ENCODE data around the gene OSTC. TPM values are rescaled to one million over a fixed set of nuclear protein-coding genes. Genes with fewer than 3 reads are reported as not detected.
A peak's percentile ranks its signal among the peaks of the same experiment; 100 is the strongest.

Gene OSTC
- polyA plus RNA-seq, 1 of the 3 experiments (the other 2 are of a cell fraction) = 107 TPM

DNA sequence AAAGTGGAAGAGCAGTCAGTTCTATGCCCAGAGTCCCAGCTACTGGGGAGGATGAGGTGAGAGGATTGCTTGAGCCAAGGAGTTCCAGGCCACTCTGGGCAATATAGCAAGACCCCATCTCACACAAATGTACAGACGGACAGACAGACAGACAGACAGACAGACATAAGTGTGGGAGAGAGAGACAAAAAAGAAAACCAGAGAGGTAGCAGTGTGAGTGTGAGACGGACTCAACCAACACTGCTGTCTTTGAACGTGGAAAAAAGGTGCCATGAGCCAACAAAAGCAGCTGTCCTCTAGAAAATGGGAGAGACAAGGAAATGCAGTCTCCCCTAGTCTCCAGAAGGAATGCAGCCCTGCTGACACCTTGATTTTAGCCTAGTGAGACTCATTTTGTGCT lies 48.2 kb upstream of the OSTC start:
- no peaks in the 10 kb centered on the region for H3K4me1 ChIP-seq (ENCODE audit: control insufficient read depth in 1 of 2, insufficient read depth in 2 of 2, low read depth in 1 of 2, low read length in 1 of 2)
- no peak for TF ChIP-seq POLR2AphosphoS5 (IDR thresholded peaks at IDR 0.05; ENCODE audit: low read depth, low read length)
- H3K36me3 ChIP-seq (replicated peaks in 1 of 2; ENCODE audit: control insufficient read depth in 1 of 2, insufficient read depth in 2 of 2, low read length in 1 of 2) = no peaks in the 10 kb centered on the region
- no peaks in the 10 kb centered on the region for H3K9me3 ChIP-seq
- H3K9me2 ChIP-seq = no peaks in the 10 kb centered on the region
- POLR2A ChIA-PET = no interaction called here
- no peak overlapping the region for H3K4me3 ChIP-seq (ENCODE audit: low read depth in 2 of 2, low read length in 1 of 2)
- H3K9ac ChIP-seq = no peak overlapping the region
- 69% methylated on average over 3 of the region's 3 CpGs for WGBS (ENCODE audit: low lambda C conversion rate)
- no peaks in the 10 kb centered on the region for H3K79me2 ChIP-seq (ENCODE audit: insufficient read depth)
- no peak for DNase-seq
- no peak overlapping the region for H3K4me2 ChIP-seq
- CTCF ChIA-PET = interaction anchor here (1.0 kb wide), 1 partner anchor 542 kb away, joined by 3 read pairs; no protein-coding TSS in a partner anchor
- H2AFZ ChIP-seq (ENCODE audit: low read depth) = peak overlapping the region; percentile 37; the same call in 1 of the 2 replicates
- H3F3A ChIP-seq (replicated peaks; ENCODE audit: insufficient read depth) = no peaks in the 10 kb centered on the region
- H4K20me1 ChIP-seq (ENCODE audit: insufficient read depth) = no peaks in the 10 kb centered on the region
- no peaks in the 10 kb centered on the region for H3K27me3 ChIP-seq (ENCODE audit: insufficient read depth)
- no peak overlapping the region for H3K27ac ChIP-seq (ENCODE audit: low read depth in 2 of 2, low read length in 1 of 2)

DNA sequence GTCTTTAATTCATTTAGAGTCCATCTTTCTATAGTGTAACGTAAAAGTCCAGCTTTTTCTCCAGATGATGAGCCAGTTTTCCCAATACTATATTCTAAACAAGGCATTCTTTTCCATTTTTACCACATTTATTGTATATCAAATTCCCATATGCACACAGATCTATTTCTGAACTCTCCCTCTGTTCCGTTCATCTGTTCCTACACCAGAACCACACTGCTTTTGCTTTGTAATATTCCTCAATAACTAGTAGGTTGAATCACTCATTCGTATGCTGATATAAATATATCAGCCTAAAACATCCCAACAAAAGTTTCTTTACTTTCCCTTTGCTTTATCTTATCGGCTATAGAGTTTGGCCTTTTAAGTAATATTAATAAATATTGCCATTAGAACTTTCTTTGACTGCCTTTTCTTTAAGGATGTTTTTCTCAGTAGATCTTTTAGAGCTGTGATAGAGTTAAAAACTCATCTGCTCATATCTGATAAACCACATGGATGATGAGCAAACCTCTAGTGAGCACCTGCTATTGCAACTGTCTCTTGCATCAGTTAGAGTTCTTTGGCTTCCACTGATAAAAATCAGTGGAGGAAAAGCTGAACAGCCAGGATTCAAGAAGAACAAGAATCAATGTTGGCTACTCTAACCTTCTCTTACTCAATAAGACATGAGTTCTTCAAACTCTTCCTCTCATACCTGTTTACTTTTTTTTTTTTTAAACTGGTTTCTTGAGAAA lies 43.2 kb upstream of the OSTC start:
- Histone ChIP-seq H3K9ac (no peak overlapping the region), H3K4me1 (ENCODE audit: control insufficient read depth in 1 of 2, insufficient read depth in 2 of 2, low read depth in 1 of 2, low read length in 1 of 2) (no peaks in the 10 kb centered on the region), H3K9me2 (no peaks in the 10 kb centered on the region), H3K79me2 (ENCODE audit: insufficient read depth) (no peaks in the 10 kb centered on the region), H3K9me3 (no peaks in the 10 kb centered on the region), H3K4me2 (no peak overlapping the region), H3K4me3 (ENCODE audit: low read depth in 2 of 2, low read length in 1 of 2) (no peak overlapping the region), H4K20me1 (ENCODE audit: insufficient read depth) (no peaks in the 10 kb centered on the region), H3K27me3 (ENCODE audit: insufficient read depth) (no peaks in the 10 kb centered on the region), H3F3A (replicated peaks; ENCODE audit: insufficient read depth) (no peaks in the 10 kb centered on the region), H2AFZ (ENCODE audit: low read depth) (no peak overlapping the region), H3K36me3 (replicated peaks in 1 of 2; ENCODE audit: control insufficient read depth in 1 of 2, insufficient read depth in 2 of 2, low read length in 1 of 2) (no peaks in the 10 kb centered on the region), H3K27ac (ENCODE audit: low read depth in 2 of 2, low read length in 1 of 2) (no peak overlapping the region)
- WGBS (ENCODE audit: low lambda C conversion rate) = 61% methylated on average over 4 of the region's 4 CpGs
- TF ChIP-seq, protein P1, sequence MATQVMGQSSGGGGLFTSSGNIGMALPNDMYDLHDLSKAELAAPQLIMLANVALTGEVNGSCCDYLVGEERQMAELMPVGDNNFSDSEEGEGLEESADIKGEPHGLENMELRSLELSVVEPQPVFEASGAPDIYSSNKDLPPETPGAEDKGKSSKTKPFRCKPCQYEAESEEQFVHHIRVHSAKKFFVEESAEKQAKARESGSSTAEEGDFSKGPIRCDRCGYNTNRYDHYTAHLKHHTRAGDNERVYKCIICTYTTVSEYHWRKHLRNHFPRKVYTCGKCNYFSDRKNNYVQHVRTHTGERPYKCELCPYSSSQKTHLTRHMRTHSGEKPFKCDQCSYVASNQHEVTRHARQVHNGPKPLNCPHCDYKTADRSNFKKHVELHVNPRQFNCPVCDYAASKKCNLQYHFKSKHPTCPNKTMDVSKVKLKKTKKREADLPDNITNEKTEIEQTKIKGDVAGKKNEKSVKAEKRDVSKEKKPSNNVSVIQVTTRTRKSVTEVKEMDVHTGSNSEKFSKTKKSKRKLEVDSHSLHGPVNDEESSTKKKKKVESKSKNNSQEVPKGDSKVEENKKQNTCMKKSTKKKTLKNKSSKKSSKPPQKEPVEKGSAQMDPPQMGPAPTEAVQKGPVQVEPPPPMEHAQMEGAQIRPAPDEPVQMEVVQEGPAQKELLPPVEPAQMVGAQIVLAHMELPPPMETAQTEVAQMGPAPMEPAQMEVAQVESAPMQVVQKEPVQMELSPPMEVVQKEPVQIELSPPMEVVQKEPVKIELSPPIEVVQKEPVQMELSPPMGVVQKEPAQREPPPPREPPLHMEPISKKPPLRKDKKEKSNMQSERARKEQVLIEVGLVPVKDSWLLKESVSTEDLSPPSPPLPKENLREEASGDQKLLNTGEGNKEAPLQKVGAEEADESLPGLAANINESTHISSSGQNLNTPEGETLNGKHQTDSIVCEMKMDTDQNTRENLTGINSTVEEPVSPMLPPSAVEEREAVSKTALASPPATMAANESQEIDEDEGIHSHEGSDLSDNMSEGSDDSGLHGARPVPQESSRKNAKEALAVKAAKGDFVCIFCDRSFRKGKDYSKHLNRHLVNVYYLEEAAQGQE (IDR thresholded peaks at IDR 0.05; ENCODE audit: low read depth, low read length) = no peak
- TF ChIP-seq NRF1 (IDR thresholded peaks at IDR 0.05; ENCODE audit: low read depth, low read length) (no peak), RFX5 (IDR thresholded peaks at IDR 0.05; ENCODE audit: low read length) (no peak), SIN3A (IDR thresholded peaks at IDR 0.05; ENCODE audit: borderline replicate concordance, low read depth, low read length) (no peak), RAD21 (IDR thresholded peaks at IDR 0.05; ENCODE audit: low read length) (no peak), FOXJ3 (CRISPR knock-in tag; IDR thresholded peaks at IDR 0.05) (no peak), JUND (IDR thresholded peaks at IDR 0.05) (no peak), EP300 (IDR thresholded peaks at IDR 0.05; ENCODE audit: borderline replicate concordance in 1 of 2, low read depth in 1 of 2, low read length in 1 of 2) (no peak)
- TF ChIP-seq, protein P2, sequence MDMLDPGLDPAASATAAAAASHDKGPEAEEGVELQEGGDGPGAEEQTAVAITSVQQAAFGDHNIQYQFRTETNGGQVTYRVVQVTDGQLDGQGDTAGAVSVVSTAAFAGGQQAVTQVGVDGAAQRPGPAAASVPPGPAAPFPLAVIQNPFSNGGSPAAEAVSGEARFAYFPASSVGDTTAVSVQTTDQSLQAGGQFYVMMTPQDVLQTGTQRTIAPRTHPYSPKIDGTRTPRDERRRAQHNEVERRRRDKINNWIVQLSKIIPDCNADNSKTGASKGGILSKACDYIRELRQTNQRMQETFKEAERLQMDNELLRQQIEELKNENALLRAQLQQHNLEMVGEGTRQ (IDR thresholded peaks at IDR 0.05; ENCODE audit: borderline replicate concordance, low read depth, low read length) = no peak
- DNase-seq = no peak
- POLR2A ChIA-PET = no interaction called here
- CTCF ChIA-PET = interaction anchor here (1.8 kb wide), 2 partner anchors 35 to 588 kb away, joined by 3 to 4 read pairs; no protein-coding TSS in a partner anchor

Data from SK-N-SH (cell line).